WI38 (cell line): ENCODE measurements around the gene ETV6.
A peak's percentile ranks its signal among the peaks of the same experiment; 100 is the strongest.

Source experiments
- H3K4me3 ChIP-seq: 2 replicates; pipeline ENCODE4 v1.5.1; 2011; ENCODE audit warnings: low read depth, mild to moderate bottlenecking, control low read depth, low read length
- CTCF ChIP-seq: IDR thresholded peaks from 2 replicates; pipeline ENCODE4 v1.5.1; 2012; ENCODE audit warnings: low read depth, mild to moderate bottlenecking, control low read depth, low read length

The ETV6 gene

GRCh38 chr12:11649413-11650285, at the start of gene ETV6:
ETV6 (plus strand) TSS chr12:11649674; CDS start chr12:11650128, 454 bp downstream.
- no peak for TF ChIP-seq CTCF
- peak within 1 kb of the TSS; percentile 86 for H3K4me3 ChIP-seq

GRCh38 chr12:11600199-11600598, 49.3 kb upstream of the ETV6 start:
- no peak overlapping the region for H3K4me3 ChIP-seq
- no peak for TF ChIP-seq CTCF

- TF ChIP-seq CTCF = no peak
- H3K4me3 ChIP-seq = no peak overlapping the region
These were observed 47.8 kb upstream of the ETV6 start for GRCh38 chr12:11601647-11602046.

DNA sequence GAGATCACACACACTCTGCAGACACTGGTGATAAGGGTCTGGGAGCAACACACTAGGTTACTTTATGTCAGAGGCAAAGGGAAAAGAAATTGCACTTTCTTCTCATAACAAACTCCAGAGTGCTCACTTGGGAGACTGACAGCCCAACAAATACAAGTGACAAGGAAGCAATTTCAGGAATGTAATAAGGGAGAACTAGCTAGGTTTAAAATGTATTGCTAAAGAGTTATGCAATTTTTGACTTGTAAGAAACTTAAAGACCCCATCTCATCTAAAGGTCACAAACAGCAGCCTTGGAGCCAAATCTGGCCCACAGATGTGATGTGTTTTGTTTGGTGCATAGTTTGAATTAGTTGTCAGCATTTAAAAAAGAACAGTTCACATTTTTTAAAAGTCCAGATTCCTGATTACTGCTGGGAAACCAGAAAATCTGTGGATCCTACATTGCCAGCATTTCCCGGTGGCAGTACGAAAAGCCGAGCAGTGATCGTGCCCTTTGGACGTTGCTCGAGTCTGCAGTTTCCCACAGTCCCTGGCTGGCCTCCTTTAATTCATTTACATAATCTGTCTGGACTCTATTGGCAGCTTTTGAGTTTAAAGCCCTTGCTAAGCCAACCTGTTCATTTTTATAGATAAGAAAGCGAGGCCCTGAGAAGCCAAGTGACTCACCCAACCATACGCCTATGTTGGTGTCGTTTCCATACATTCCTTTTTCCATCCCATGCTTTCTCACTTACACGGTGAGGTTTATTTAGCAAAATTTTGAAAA, 42.0 kb upstream of the ETV6 start:
- no peak overlapping the region for H3K4me3 ChIP-seq
- no peak for TF ChIP-seq CTCF

DNA sequence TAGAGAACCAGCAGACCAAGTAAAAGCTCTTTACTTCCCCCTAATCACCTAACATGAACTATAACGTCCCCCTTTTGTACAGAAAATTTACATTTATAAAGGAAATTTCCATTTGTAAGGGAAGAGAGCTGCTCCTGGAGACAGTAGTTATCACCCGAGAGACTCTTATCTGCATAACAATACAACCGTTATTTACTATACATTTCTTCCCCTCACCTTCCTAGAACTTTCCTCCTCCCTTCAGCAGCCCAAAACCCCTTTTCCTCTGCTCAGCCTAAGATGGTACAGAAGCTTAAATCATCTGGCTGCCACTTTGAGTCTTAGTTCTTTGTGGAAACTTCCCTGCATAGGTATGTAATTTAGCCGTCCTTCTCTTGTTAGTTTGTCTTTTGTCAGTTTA, 40.4 kb upstream of the ETV6 start:
- no peak for TF ChIP-seq CTCF
- H3K4me3 ChIP-seq = no peak overlapping the region

DNA sequence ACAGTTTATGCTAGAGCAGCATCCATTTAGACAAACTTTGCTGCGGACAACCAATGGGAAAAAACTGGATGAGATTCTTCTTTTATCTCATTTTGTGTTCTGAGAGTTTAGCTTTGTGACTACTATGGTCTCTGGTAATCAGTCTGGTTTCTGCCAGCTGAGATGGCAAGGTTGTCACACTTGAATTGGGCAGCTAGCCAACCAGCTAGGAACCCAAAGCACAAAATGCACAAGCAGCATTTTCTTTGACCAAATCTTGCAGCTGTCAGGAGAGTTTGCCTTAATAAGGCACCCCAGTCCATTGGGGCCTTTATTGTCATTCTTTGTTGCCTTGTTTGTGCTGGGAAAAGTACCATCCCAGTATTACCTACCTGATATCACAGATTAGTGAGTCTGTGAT, 34.0 kb upstream of the ETV6 start:
- H3K4me3 ChIP-seq = no peak overlapping the region
- TF ChIP-seq CTCF = no peak

DNA sequence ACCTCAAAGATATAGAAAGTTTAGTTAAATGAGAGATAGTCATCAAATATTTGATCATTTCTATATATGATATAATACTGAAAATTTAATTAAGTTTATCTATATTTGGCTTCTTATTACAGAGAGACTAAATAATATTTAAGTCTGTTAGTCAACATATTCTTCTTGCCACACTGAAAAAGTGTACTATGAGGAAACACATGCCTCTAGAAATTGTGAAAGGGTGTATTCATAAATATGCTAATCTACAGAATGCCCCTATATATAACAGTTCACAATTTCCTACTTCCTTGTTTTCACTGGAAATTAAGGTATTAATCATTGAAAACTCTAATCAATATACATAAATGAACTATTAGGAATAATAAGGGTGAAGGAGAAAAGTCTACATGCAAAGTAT, 31.4 kb upstream of the ETV6 start:
- no peak for TF ChIP-seq CTCF
- H3K4me3 ChIP-seq = no peak overlapping the region
